MM.1S (cell line): ENCODE results near the gene EPSTI1.

Source experiments
- DNase-seq: peaks from one replicate; pipeline ENCODE4 v3.0.0-alpha.2; 2015
- H2AFZ ChIP-seq: fragments of 300-600 bp; sonication (generic); 2 replicates; pipeline ENCODE4 v1.6.0; 2016; ENCODE audit warnings: antibody characterized with exemption, low read length
- H3F3A ChIP-seq: fragments of 300-600 bp; sonication (generic); 2 replicates; pipeline ENCODE4 v1.6.1; 2016; ENCODE audit warnings: mild to moderate bottlenecking, antibody characterized with exemption, low read length, moderate library complexity, mixed read lengths; ENCODE audit not compliant: insufficient read depth
- H3K27ac ChIP-seq: fragments of 300-600 bp; sonication (generic); 2 replicates; pipeline ENCODE4 v1.5.1; 2016; ENCODE audit warnings: mild to moderate bottlenecking, low read length
- H3K27me3 ChIP-seq: fragments of 300-600 bp; sonication (generic); replicated peaks from 2 replicates; pipeline ENCODE4 v1.6.0; 2016; ENCODE audit warnings: low read length; ENCODE audit not compliant: insufficient read depth
- H3K36me3 ChIP-seq: fragments of 300-600 bp; sonication (generic); replicated peaks from 2 replicates; pipeline ENCODE4 v1.6.1; 2016; ENCODE audit warnings: mild to moderate bottlenecking, low read length, mixed read lengths; ENCODE audit not compliant: insufficient read depth
- H3K4me1 ChIP-seq: fragments of 300-600 bp; sonication (generic); 2 replicates; pipeline ENCODE4 v1.6.1; 2016; ENCODE audit warnings: low read length, mixed read lengths
- H3K4me2 ChIP-seq: fragments of 300-600 bp; sonication (generic); 2 replicates; pipeline ENCODE4 v1.6.0; 2016; ENCODE audit warnings: low read depth, low read length
- H3K4me3 ChIP-seq: fragments of 300-600 bp; sonication (generic); 2 replicates; pipeline ENCODE4 v1.5.1; 2016; ENCODE audit warnings: low read length, mixed read lengths
- H3K79me2 ChIP-seq: fragments of 300-600 bp; sonication (generic); 2 replicates; pipeline ENCODE4 v1.6.1; 2016; ENCODE audit warnings: mixed run types, low read length, mixed read lengths
- H3K9ac ChIP-seq: fragments of 300-600 bp; sonication (generic); 2 replicates; pipeline ENCODE4 v1.6.1; 2016; ENCODE audit warnings: low read length, mixed read lengths
- H3K9me2 ChIP-seq: fragments of 300-600 bp; sonication (generic); replicated peaks from 2 replicates; pipeline ENCODE4 v1.6.1; 2016; ENCODE audit warnings: mild to moderate bottlenecking, low read length, mixed read lengths; ENCODE audit not compliant: insufficient read depth
- H3K9me3 ChIP-seq: fragments of 300-600 bp; sonication (generic); replicated peaks from 2 replicates; pipeline ENCODE4 v1.6.1; 2016; ENCODE audit warnings: mild to moderate bottlenecking, low read length, mixed read lengths; ENCODE audit not compliant: insufficient read depth
- H4K20me1 ChIP-seq: fragments of 300-600 bp; sonication (generic); 2 replicates; pipeline ENCODE4 v1.6.1; 2016; ENCODE audit warnings: mild to moderate bottlenecking, low read length, moderate library complexity, mixed read lengths; ENCODE audit not compliant: insufficient read depth
- EZH2 ChIP-seq: fragments of 300-600 bp; sonication (generic); optimal IDR thresholded peaks from 2 replicates; pipeline ENCODE3; 2017; ENCODE audit warnings: low read depth, mild to moderate bottlenecking, antibody characterized with exemption, low read length, mixed read lengths
- EZH2phosphoT487 ChIP-seq: fragments of 300-600 bp; sonication (generic); IDR thresholded peaks from 2 replicates; pipeline ENCODE4 v1.6.1; 2018; ENCODE audit warnings: antibody characterized with exemption, low read length
- TF ChIP-seq, protein P1 (sequence below): fragments of 300-600 bp; sonication (generic); IDR thresholded peaks from 2 replicates; pipeline ENCODE4 v1.5.1; 2016; ENCODE audit warnings: antibody characterized with exemption, low read length, mixed read lengths

The EPSTI1 gene

DNA sequence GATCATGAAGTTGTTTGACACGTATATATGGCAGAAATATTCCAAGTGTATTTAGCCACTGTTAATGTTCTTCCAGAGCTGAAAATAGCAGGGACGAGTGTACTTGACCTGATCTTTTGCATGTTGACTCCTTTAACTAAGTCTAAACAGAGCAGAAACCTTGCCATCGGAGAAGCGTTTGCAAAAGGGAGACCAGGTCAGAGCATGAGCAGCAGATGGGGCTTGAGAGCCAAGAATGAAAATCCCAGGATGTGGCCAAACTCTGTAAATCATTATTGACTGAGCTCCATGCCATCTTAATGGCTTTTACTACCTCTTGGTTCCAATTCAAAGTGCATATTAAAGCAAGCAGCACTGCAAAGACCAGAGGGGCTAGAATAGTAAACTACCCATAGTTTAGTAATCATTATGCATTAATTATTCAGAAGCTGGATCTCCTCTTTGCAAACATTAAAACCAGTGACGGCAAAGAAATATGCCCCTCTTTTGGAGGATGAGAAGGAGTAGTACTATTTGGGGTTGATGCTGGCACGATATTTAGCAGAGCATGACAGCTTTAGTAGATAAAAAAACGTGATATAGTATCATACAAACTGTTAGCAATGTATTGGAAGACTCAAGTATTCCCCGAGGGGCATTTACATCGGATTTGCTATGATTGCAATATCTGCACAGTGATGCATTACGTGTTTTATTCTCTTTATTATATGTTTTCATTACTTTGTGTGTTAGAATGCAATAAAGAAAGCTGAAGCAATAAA lies 154.9 kb downstream of the EPSTI1 start:
- Histone ChIP-seq H3K27me3 (no peaks in the 10 kb centered on the region), H3K4me1 (no peaks in the 10 kb centered on the region), H3K9me2 (no peaks in the 10 kb centered on the region), H3K4me3 (no peak overlapping the region), H2AFZ (no peak overlapping the region), H4K20me1 (no peaks in the 10 kb centered on the region), H3K36me3 (no peaks in the 10 kb centered on the region), H3F3A (no peaks in the 10 kb centered on the region), H3K9ac (no peak overlapping the region), H3K27ac (no peak overlapping the region), H3K4me2 (no peak overlapping the region), H3K9me3 (no peaks in the 10 kb centered on the region), H3K79me2 (no peaks in the 10 kb centered on the region)
- TF ChIP-seq, protein P1, sequence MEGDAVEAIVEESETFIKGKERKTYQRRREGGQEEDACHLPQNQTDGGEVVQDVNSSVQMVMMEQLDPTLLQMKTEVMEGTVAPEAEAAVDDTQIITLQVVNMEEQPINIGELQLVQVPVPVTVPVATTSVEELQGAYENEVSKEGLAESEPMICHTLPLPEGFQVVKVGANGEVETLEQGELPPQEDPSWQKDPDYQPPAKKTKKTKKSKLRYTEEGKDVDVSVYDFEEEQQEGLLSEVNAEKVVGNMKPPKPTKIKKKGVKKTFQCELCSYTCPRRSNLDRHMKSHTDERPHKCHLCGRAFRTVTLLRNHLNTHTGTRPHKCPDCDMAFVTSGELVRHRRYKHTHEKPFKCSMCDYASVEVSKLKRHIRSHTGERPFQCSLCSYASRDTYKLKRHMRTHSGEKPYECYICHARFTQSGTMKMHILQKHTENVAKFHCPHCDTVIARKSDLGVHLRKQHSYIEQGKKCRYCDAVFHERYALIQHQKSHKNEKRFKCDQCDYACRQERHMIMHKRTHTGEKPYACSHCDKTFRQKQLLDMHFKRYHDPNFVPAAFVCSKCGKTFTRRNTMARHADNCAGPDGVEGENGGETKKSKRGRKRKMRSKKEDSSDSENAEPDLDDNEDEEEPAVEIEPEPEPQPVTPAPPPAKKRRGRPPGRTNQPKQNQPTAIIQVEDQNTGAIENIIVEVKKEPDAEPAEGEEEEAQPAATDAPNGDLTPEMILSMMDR: no peak
- TF ChIP-seq EZH2: no peak
- TF ChIP-seq EZH2phosphoT487: no peak
- DNase-seq: no peak
